Gastroesophageal sphincter (tissue), 4 donors: ENCODE measurements around the gene SPATA32. TPM values are rescaled to one million over a fixed set of nuclear protein-coding genes. Genes with fewer than 3 reads are reported as not detected.
A peak's percentile ranks its signal among the peaks of the same experiment; 100 is the strongest.

Experiments
- ATAC-seq: fragments of 150-250 bp; one replicate; pipeline ENCODE4 v1.9.1; 2016; ENCODE audit warnings: mild to moderate bottlenecking, moderate library complexity
- H3K27ac ChIP-seq, 4 donors: fragments of 200-600 bp; sonication (generic) in 3 of 4; 1 replicate in 3 of 4; 2 replicates in 1 of 4; pipeline ENCODE4 v1.5.1; 2016 to 2019
- H3K27me3 ChIP-seq: fragments of 200-600 bp; sonication (generic); one replicate; pipeline ENCODE4 v1.5.1; 2019
- H3K36me3 ChIP-seq, 2 donors: fragments of 200-600 bp; sonication (generic); one replicate each; pipeline ENCODE4 v1.5.1; 2019; ENCODE audit warnings: control low read depth in 1 of 2
- H3K4me1 ChIP-seq, 3 donors: fragments of 200-600 bp; sonication (generic); 1 replicate in 2 of 3; 2 replicates in 1 of 3; pipeline ENCODE4 v1.5.1; 2016 to 2019; ENCODE audit warnings: control low read depth in 2 of 3
- H3K4me3 ChIP-seq, 2 donors: fragments of 200-600 bp; sonication (generic); one replicate each; pipeline ENCODE4 v1.5.1; 2019; ENCODE audit warnings: mild to moderate bottlenecking in 1 of 2, moderate library complexity in 1 of 2
- H3K9me3 ChIP-seq, 3 donors: fragments of 200-600 bp; sonication (generic); one replicate each; pipeline ENCODE4 v1.5.1; 2017 to 2019; ENCODE audit warnings: control low read depth in 2 of 3
- EP300 ChIP-seq: sonication (generic); formaldehyde crosslinking; IDR thresholded peaks from one replicate; pipeline ENCODE4 v1.6.1; 2017; ENCODE audit warnings: antibody characterized with exemption, mild to moderate bottlenecking
- POLR2A ChIP-seq, 2 donors: fragments of 450-650 bp; IDR thresholded peaks; one replicate each; pipeline ENCODE4 v1.6.1; 2017; ENCODE audit warnings: antibody characterized with exemption in 2 of 2, mild to moderate bottlenecking in 2 of 2, moderate library complexity in 1 of 2
- POLR2AphosphoS5 ChIP-seq: sonication (generic); formaldehyde crosslinking; IDR thresholded peaks from one replicate; pipeline ENCODE4 v1.6.1; 2017; ENCODE audit warnings: antibody characterized with exemption
- WGBS, 2 donors: methylation state at CpG; one replicate each; pipeline ENCODE4 v1.1.5; 2018; ENCODE audit warnings: low coverage in 1 of 2; 5-methylcytosine and 5-hydroxymethylcytosine counted together
- total RNA-seq, 4 donors: library from RNA; depleted of rRNA; stranded (reverse); fragments of >200 nt; gene quantifications; one replicate each; pipeline ENCODE4 v1.1.0, GENCODE V29; 2016
- TF ChIP-seq, protein P1 (sequence below), 4 experiments: fragments of 200-600 bp in 2 of 4; fragments of 450-650 bp in 2 of 4; sonication (generic) in 1 of 4; IDR thresholded peaks; one replicate each; pipeline ENCODE4 v1.5.1; 2017 to 2019; ENCODE audit warnings: antibody characterized with exemption in 4 of 4, mild to moderate bottlenecking in 2 of 4, moderate library complexity in 2 of 4

The SPATA32 gene
- total RNA-seq, 4 donors from 2014 or later, result not detected

DNA sequence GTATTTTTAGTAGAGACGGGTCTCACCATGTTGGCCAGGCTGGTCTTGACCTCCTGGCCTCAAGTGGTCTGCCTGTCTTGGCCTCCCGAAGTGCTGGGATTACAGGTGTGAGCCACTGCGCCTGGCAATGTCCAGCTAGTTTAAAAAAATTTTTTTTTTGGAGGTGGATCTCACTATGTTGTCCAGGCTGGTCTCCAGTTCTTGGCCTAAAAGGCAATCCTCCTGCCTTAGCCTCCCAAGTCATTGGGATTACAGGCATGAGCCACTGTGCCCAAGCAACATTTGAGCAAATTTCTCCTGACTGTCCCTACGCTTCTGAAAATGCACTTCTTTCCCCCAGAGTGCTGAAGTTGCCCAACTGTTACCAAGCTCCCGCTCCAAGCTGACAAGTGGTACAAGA lies 46.9 kb upstream of the SPATA32 start:
- TF ChIP-seq, protein P1, sequence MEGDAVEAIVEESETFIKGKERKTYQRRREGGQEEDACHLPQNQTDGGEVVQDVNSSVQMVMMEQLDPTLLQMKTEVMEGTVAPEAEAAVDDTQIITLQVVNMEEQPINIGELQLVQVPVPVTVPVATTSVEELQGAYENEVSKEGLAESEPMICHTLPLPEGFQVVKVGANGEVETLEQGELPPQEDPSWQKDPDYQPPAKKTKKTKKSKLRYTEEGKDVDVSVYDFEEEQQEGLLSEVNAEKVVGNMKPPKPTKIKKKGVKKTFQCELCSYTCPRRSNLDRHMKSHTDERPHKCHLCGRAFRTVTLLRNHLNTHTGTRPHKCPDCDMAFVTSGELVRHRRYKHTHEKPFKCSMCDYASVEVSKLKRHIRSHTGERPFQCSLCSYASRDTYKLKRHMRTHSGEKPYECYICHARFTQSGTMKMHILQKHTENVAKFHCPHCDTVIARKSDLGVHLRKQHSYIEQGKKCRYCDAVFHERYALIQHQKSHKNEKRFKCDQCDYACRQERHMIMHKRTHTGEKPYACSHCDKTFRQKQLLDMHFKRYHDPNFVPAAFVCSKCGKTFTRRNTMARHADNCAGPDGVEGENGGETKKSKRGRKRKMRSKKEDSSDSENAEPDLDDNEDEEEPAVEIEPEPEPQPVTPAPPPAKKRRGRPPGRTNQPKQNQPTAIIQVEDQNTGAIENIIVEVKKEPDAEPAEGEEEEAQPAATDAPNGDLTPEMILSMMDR (IDR thresholded peaks at IDR 0.05), result no peak
- TF ChIP-seq EP300 (no peak), POLR2A (IDR thresholded peaks at IDR 0.05) (no peak), POLR2AphosphoS5 (no peak)
- H3K27me3 ChIP-seq, result no peaks in the 10 kb centered on the region
- no peaks in the 10 kb centered on the region for H3K9me3 ChIP-seq
- peaks cover 45 to 98% (median 84%) of the 10 kb centered on the region in 3 donors for H3K4me1 ChIP-seq
- no peak for ATAC-seq
- H3K4me3 ChIP-seq, result no peak overlapping the region
- H3K36me3 ChIP-seq, result peaks cover 0 to 6% of the 10 kb centered on the region in 2 donors
- H3K27ac ChIP-seq, result peak overlapping the region; percentile 81 to 98 (median 93)
- WGBS, 2 donors, result 83% methylated on average over 1 of the region's 5 CpGs; no CpG with 5 or more reads in 1 of the 2 donors

DNA sequence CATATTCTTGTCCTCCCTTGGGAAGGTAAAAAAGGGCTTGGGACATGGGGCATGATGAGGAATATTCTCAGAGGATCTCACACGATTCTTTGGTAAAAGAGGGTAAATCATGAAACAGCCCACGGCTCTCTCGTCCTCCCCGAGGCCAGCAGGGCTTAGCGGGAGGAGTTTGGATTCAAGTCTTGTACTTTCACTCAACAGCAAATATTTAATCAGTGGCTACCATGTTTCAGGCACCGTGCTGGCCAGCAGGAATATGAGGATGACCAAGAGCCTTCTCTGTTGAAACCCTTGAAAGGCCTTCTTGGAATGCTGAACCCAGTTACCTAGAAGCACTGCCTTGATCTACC lies 46.1 kb upstream of the SPATA32 start:
- peak overlapping the region; percentile 81 to 98 (median 93) for H3K27ac ChIP-seq
- no peaks in the 10 kb centered on the region for H3K27me3 ChIP-seq
- ATAC-seq, result no peak
- H3K4me3 ChIP-seq, result no peak overlapping the region
- H3K9me3 ChIP-seq, result no peaks in the 10 kb centered on the region
- peaks cover 0 to 6% of the 10 kb centered on the region in 2 donors for H3K36me3 ChIP-seq
- TF ChIP-seq, protein P1 (IDR thresholded peaks at IDR 0.05), result no peak
- TF ChIP-seq EP300, result no peak
- TF ChIP-seq POLR2AphosphoS5, result no peak
- TF ChIP-seq POLR2A (IDR thresholded peaks at IDR 0.05), result no peak
- WGBS, 2 donors, result 29 to 48% methylated on average over 3 to 6 of the region's 6 CpGs
- H3K4me1 ChIP-seq, result peaks cover 40 to 98% (median 83%) of the 10 kb centered on the region in 3 donors

DNA sequence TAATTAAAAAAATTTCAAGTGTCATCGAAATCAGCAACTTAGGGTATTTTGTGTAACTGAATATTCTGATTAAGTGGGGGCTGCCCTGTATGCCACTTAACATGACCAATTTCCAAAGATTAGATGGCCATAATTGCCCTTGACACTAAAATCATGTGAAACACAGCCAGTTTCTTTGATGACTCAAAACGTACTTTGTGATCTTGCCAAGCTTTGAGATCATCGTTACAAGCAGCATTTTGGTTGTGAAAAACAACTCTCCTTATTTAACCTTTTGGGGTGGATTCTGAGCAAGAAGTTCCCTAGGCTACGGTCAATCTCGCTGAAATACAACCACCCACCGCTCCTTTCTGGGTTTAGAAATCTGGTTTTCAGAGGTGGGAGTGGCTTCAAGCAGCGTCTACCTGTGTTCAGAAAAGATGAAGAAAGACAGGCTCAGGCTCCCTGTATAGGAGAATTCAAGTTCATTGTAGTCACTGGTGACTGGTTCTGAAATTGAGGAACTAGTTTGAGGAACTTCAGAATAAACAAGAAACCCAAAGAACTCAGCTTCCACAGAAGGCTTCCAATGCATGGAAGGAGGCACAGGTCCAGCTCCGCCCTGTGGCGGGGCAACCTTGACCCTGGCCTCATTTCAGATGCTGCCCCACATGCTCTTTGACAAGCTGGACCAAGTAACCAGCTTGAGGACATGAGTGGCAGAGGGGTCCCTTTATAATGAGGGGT lies 45.6 kb upstream of the SPATA32 start:
- H3K27ac ChIP-seq, result peak overlapping the region; percentile 81 to 98 (median 93)
- WGBS, 2 donors, result 11 to 13% methylated on average over 4 to 7 of the region's 9 CpGs
- peaks cover 35 to 98% (median 81%) of the 10 kb centered on the region in 3 donors for H3K4me1 ChIP-seq
- no peaks in the 10 kb centered on the region for H3K27me3 ChIP-seq
- no peak overlapping the region for H3K4me3 ChIP-seq
- TF ChIP-seq, protein P1 (IDR thresholded peaks at IDR 0.05), result no peak
- TF ChIP-seq POLR2AphosphoS5, result peak; percentile 91
- H3K9me3 ChIP-seq, result no peaks in the 10 kb centered on the region
- H3K36me3 ChIP-seq, result peaks cover 0 to 6% of the 10 kb centered on the region in 2 donors
- peak; percentile 71 for ATAC-seq

DNA sequence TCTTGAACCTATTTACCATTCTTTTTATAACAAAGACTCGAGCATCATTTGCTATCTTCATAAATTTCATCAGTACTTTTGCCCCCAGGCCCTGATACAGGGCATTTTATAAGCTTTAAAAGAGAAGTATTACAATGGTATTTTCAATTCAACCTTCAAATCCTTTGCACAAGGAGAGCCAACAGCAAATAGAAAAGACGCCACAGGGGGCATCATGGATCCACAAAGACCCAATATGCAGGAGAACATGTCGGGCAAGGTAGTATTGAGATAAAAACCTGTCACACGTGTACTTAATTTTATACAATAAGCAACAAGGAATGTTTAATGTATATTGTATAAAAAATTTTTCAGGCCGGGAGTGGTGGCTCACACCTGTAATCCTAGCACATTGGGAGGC lies 44.7 kb upstream of the SPATA32 start:
- Histone ChIP-seq H3K27me3 (no peaks in the 10 kb centered on the region), H3K4me3 (no peak overlapping the region), H3K4me1 (peaks cover 37 to 98% (median 77%) of the 10 kb centered on the region in 3 donors), H3K27ac (peak overlapping the region; percentile 81 to 98 (median 93)), H3K9me3 (no peaks in the 10 kb centered on the region), H3K36me3 (peaks cover 0 to 6% of the 10 kb centered on the region in 2 donors)
- ATAC-seq, result no peak
- WGBS, 2 donors, result 49 to 57% methylated on average over 4 to 5 of the region's 5 CpGs
- no peak for TF ChIP-seq POLR2AphosphoS5
- TF ChIP-seq, protein P1 (IDR thresholded peaks at IDR 0.05), result no peak
- TF ChIP-seq EP300, result no peak
- no peak for TF ChIP-seq POLR2A (IDR thresholded peaks at IDR 0.05)

DNA sequence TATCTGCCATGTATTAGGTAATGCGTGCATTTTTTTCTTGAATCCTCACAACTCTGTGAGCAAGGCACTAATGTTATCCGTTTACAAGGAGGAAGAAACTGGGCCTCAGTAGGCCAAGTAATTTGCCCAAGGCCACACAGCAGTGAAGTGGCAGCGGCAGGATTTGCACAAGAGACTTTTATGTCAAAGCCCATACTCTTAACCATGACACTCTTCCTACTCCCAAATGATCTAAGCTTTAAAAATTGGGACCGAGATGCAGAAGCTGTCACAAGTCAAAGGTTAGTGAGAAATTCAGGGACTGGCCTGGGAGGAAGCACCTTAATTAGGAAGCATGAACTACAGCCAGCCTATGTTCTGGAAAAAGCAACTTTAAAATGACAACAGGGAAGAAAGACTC lies 44.2 kb upstream of the SPATA32 start:
- WGBS, 2 donors, result 21 to 54% methylated on average over 3 of the region's 4 CpGs
- peaks cover 32 to 98% (median 72%) of the 10 kb centered on the region in 3 donors for H3K4me1 ChIP-seq
- TF ChIP-seq, protein P1 (IDR thresholded peaks at IDR 0.05), result no peak
- TF ChIP-seq EP300 (no peak), POLR2A (IDR thresholded peaks at IDR 0.05) (no peak)
- no peaks in the 10 kb centered on the region for H3K27me3 ChIP-seq
- H3K27ac ChIP-seq, result peak overlapping the region; percentile 81 to 98 (median 93)
- peaks cover 0 to 6% of the 10 kb centered on the region in 2 donors for H3K36me3 ChIP-seq
- ATAC-seq, result no peak
- H3K4me3 ChIP-seq, result no peak overlapping the region
- no peaks in the 10 kb centered on the region for H3K9me3 ChIP-seq
